ENCODE data around the gene SFRP4. TPM values are rescaled to one million over a fixed set of nuclear protein-coding genes. Genes with fewer than 3 reads are reported as not detected.

SFRP4 gene
- polyA plus RNA-seq, 1 of the 3 experiments (the other 2 are of a cell fraction), result not detected

DNA sequence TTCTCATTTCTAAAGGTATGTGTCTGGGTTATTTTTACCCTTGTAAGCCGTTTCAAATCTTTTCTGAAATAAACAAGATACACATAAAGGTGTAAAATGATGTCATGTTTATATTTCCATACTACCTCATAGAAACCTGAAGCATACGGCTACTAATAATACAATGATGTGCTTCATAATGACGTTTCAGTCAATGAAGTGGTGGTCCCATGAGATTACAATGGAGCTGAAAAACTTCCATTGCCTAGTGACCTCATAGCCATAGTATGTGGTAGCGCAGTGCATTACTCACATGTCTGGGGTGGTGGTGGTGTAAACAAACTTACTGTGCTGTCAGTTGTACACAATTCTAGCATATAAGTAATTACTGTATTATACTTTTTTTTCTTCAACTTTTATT lies 28.7 kb upstream of the SFRP4 start:
- WGBS (ENCODE audit: low lambda C conversion rate), result 60% methylated on average over 4 of the region's 4 CpGs
- Histone ChIP-seq H3F3A (replicated peaks; ENCODE audit: insufficient read depth) (no peaks in the 10 kb centered on the region), H3K79me2 (ENCODE audit: insufficient read depth) (no peaks in the 10 kb centered on the region), H3K9ac (no peak overlapping the region), H3K4me1 (ENCODE audit: control insufficient read depth in 1 of 2, insufficient read depth in 2 of 2, low read depth in 1 of 2, low read length in 1 of 2) (peaks cover 0 to 4% of the 10 kb centered on the region in 2 experiments; a peak in 1 of 4 replicates), H4K20me1 (ENCODE audit: insufficient read depth) (no peaks in the 10 kb centered on the region), H3K4me2 (no peak overlapping the region), H3K9me2 (no peaks in the 10 kb centered on the region), H2AFZ (ENCODE audit: low read depth) (no peak overlapping the region), H3K9me3 (no peaks in the 10 kb centered on the region; the same call in 1 of the 2 replicates), H3K27ac (ENCODE audit: low read depth in 2 of 2, low read length in 1 of 2) (no peak overlapping the region), H3K36me3 (replicated peaks in 1 of 2; ENCODE audit: control insufficient read depth in 1 of 2, insufficient read depth in 2 of 2, low read length in 1 of 2) (no peaks in the 10 kb centered on the region), H3K4me3 (ENCODE audit: low read depth in 2 of 2, low read length in 1 of 2) (no peak overlapping the region), H3K27me3 (ENCODE audit: insufficient read depth) (no peaks in the 10 kb centered on the region)
- no peak for TF ChIP-seq FOSL2 (IDR thresholded peaks at IDR 0.05; ENCODE audit: borderline replicate concordance, low read depth)
- no peak for TF ChIP-seq ELF1 (IDR thresholded peaks at IDR 0.05)
- TF ChIP-seq, protein P1, sequence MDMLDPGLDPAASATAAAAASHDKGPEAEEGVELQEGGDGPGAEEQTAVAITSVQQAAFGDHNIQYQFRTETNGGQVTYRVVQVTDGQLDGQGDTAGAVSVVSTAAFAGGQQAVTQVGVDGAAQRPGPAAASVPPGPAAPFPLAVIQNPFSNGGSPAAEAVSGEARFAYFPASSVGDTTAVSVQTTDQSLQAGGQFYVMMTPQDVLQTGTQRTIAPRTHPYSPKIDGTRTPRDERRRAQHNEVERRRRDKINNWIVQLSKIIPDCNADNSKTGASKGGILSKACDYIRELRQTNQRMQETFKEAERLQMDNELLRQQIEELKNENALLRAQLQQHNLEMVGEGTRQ (IDR thresholded peaks at IDR 0.05; ENCODE audit: borderline replicate concordance, low read depth, low read length), result no peak
- POLR2A ChIA-PET, result no interaction called here
- DNase-seq, result no peak
- CTCF ChIA-PET, result interaction anchor here (2.4 to 2.7 kb wide), 2 partner anchors 28 to 44 kb away, joined by 7 to 10 read pairs; partner anchors contain the start of gene SFRP4

DNA sequence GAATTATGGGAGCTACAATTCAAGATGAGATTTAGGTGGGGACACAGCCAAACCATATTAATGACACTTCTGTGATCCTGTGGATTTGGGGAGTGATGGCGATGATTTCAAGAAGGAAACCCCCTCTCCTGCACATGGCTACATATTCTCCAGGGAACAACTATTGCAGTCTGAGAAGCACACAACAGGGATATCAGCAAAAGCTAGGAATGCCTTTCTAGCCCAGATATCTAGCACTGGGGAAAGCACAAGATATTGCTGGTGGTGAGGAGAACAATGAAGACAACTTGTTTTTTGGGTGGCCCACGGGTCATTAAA lies 28.1 kb upstream of the SFRP4 start:
- Histone ChIP-seq H3K9ac (no peak overlapping the region), H3K27me3 (ENCODE audit: insufficient read depth) (no peaks in the 10 kb centered on the region), H3K9me3 (no peaks in the 10 kb centered on the region; the same call in 1 of the 2 replicates), H3K4me1 (ENCODE audit: control insufficient read depth in 1 of 2, insufficient read depth in 2 of 2, low read depth in 1 of 2, low read length in 1 of 2) (peaks cover 0 to 4% of the 10 kb centered on the region in 2 experiments; a peak in 2 of 4 replicates), H2AFZ (ENCODE audit: low read depth) (no peak overlapping the region), H4K20me1 (ENCODE audit: insufficient read depth) (no peaks in the 10 kb centered on the region), H3K9me2 (no peaks in the 10 kb centered on the region), H3F3A (replicated peaks; ENCODE audit: insufficient read depth) (no peaks in the 10 kb centered on the region), H3K4me2 (no peak overlapping the region), H3K27ac (ENCODE audit: low read depth in 2 of 2, low read length in 1 of 2) (no peak overlapping the region), H3K4me3 (ENCODE audit: low read depth in 2 of 2, low read length in 1 of 2) (no peak overlapping the region), H3K79me2 (ENCODE audit: insufficient read depth) (no peaks in the 10 kb centered on the region), H3K36me3 (replicated peaks in 1 of 2; ENCODE audit: control insufficient read depth in 1 of 2, insufficient read depth in 2 of 2, low read length in 1 of 2) (no peaks in the 10 kb centered on the region)
- CTCF ChIA-PET, result interaction anchor here (2.4 to 2.7 kb wide), 2 partner anchors 27 to 43 kb away, joined by 7 to 10 read pairs; partner anchors contain the start of gene SFRP4
- 72% methylated on average over 2 of the region's 2 CpGs for WGBS (ENCODE audit: low lambda C conversion rate)
- TF ChIP-seq, protein P2, sequence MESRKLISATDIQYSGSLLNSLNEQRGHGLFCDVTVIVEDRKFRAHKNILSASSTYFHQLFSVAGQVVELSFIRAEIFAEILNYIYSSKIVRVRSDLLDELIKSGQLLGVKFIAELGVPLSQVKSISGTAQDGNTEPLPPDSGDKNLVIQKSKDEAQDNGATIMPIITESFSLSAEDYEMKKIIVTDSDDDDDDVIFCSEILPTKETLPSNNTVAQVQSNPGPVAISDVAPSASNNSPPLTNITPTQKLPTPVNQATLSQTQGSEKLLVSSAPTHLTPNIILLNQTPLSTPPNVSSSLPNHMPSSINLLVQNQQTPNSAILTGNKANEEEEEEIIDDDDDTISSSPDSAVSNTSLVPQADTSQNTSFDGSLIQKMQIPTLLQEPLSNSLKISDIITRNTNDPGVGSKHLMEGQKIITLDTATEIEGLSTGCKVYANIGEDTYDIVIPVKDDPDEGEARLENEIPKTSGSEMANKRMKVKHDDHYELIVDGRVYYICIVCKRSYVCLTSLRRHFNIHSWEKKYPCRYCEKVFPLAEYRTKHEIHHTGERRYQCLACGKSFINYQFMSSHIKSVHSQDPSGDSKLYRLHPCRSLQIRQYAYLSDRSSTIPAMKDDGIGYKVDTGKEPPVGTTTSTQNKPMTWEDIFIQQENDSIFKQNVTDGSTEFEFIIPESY (IDR thresholded peaks at IDR 0.05; ENCODE audit: borderline replicate concordance, low read depth), result no peak
- no peak for TF ChIP-seq EP300 (IDR thresholded peaks at IDR 0.05; ENCODE audit: borderline replicate concordance in 1 of 2, low read depth in 1 of 2, low read length in 1 of 2)
- POLR2A ChIA-PET, result no interaction called here
- no peak for DNase-seq

DNA sequence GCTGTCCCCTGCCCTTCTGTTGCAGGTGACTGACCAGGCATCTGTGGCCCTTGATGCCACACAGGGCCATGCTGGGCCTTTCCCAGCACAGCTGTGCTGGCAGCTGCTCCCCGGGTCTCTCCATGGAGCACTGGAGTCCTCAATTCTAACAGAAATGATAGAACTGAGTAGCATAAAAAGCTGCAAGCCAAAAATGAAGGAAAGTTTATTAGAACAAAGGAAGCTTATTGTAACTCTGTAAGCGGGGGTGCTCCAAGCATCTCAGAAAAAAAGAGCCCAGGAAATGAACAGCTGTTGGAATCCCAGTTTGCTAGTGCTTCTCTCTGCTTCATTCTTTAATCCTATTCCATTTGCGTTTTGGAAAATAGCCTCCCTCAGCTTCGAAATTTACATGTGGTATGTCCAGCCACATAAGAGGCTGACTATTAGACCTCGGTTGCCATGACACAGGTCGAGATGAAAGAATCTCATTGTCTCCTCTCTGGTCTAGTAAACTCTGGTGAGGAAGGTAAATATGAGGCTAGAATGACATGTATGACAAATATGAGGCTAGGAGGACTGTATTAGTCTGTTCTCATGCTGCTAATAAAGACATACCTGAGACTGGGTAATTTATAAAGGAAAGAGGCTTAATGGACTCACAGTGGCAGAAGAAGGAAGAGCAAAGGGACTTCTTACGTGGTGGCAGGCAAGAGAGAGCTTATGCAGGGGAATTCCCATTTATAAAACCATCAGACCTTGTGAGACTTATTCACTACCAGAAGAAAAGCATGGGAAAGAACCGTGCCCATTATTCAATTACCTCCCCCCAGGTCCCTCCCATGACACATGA lies 27.5 kb upstream of the SFRP4 start:
- no peaks in the 10 kb centered on the region for H3K27me3 ChIP-seq (ENCODE audit: insufficient read depth)
- H2AFZ ChIP-seq (ENCODE audit: low read depth), result no peak overlapping the region
- CTCF ChIA-PET, result interaction anchor here (2.4 to 2.7 kb wide), 2 partner anchors 27 to 43 kb away, joined by 7 to 10 read pairs; partner anchors contain the start of gene SFRP4
- no peak overlapping the region for H3K9ac ChIP-seq
- H3K4me1 ChIP-seq (ENCODE audit: control insufficient read depth in 1 of 2, insufficient read depth in 2 of 2, low read depth in 1 of 2, low read length in 1 of 2), result peaks cover 0 to 4% of the 10 kb centered on the region in 2 experiments; a peak in 2 of 4 replicates
- POLR2A ChIA-PET, result no interaction called here
- no peaks in the 10 kb centered on the region; the same call in 1 of the 2 replicates for H3K9me3 ChIP-seq
- no peak overlapping the region for H3K27ac ChIP-seq (ENCODE audit: low read depth in 2 of 2, low read length in 1 of 2)
- H3K79me2 ChIP-seq (ENCODE audit: insufficient read depth), result no peaks in the 10 kb centered on the region
- H3K9me2 ChIP-seq, result no peaks in the 10 kb centered on the region
- H3F3A ChIP-seq (replicated peaks; ENCODE audit: insufficient read depth), result no peaks in the 10 kb centered on the region
- H3K36me3 ChIP-seq (replicated peaks in 1 of 2; ENCODE audit: control insufficient read depth in 1 of 2, insufficient read depth in 2 of 2, low read length in 1 of 2), result no peaks in the 10 kb centered on the region
- DNase-seq, result no peak
- H3K4me3 ChIP-seq (ENCODE audit: low read depth in 2 of 2, low read length in 1 of 2), result no peak overlapping the region
- H4K20me1 ChIP-seq (ENCODE audit: insufficient read depth), result no peaks in the 10 kb centered on the region
- WGBS (ENCODE audit: low lambda C conversion rate), result 64% methylated on average over 8 of the region's 8 CpGs
- H3K4me2 ChIP-seq, result no peak overlapping the region
- TF ChIP-seq SMC3 (IDR thresholded peaks at IDR 0.05; ENCODE audit: low read depth, low read length) (no peak), ELF1 (IDR thresholded peaks at IDR 0.05) (no peak)
- TF ChIP-seq, protein P3, sequence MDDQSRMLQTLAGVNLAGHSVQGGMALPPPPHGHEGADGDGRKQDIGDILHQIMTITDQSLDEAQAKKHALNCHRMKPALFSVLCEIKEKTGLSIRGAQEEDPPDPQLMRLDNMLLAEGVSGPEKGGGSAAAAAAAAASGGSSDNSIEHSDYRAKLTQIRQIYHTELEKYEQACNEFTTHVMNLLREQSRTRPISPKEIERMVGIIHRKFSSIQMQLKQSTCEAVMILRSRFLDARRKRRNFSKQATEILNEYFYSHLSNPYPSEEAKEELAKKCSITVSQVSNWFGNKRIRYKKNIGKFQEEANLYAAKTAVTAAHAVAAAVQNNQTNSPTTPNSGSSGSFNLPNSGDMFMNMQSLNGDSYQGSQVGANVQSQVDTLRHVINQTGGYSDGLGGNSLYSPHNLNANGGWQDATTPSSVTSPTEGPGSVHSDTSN (IDR thresholded peaks at IDR 0.05), result no peak

Data from SK-N-SH (cell line).